Hematopoietic multipotent progenitor cell treated with erythropoietin and hydrocortisone succinate and interleukin-3 and kit ligand, for 15 days (in vitro differentiated cells): Measurements from ENCODE around the gene HMHB1.

Experiments
- DNase-seq: peaks from one replicate; pipeline ENCODE4 v3.0.0-alpha.2; 2015; ENCODE audit warnings: low spot score

HMHB1 gene

GRCh38 chr5:143812085-143812705 is at the start of gene HMHB1:
TSS of gene HMHB1 (plus strand) at chr5:143812161.
- no peak for DNase-seq

GRCh38 chr5:143762636-143763220 is 49.2 kb upstream of the HMHB1 start:
- DNase-seq: no peak

- DNase-seq: no peak
Observed at GRCh38 chr5:143767162-143767561, 44.8 kb upstream of the HMHB1 start.

GRCh38 chr5:143769026-143769786 is 42.8 kb upstream of the HMHB1 start:
- DNase-seq: no peak

- DNase-seq: no peak
Observed at GRCh38 chr5:143770450-143770849, 41.5 kb upstream of the HMHB1 start.

GRCh38 chr5:143771189-143771588 is 40.8 kb upstream of the HMHB1 start:
- no peak for DNase-seq

- DNase-seq: no peak
Observed at GRCh38 chr5:143771602-143772001, 40.4 kb upstream of the HMHB1 start.

- no peak for DNase-seq
Observed at GRCh38 chr5:143772621-143773020, 39.3 kb upstream of the HMHB1 start.

GRCh38 chr5:143775258-143775657 is 36.7 kb upstream of the HMHB1 start:
- DNase-seq: no peak

GRCh38 chr5:143776951-143777350 is 35.0 kb upstream of the HMHB1 start:
- no peak for DNase-seq

GRCh38 chr5:143779506-143779905 is 32.5 kb upstream of the HMHB1 start:
- DNase-seq: no peak

- DNase-seq: no peak
Observed at GRCh38 chr5:143781993-143782520, 29.9 kb upstream of the HMHB1 start.

- DNase-seq: no peak
Observed at GRCh38 chr5:143782588-143783386, 29.2 kb upstream of the HMHB1 start.

GRCh38 chr5:143788401-143788800 is 23.6 kb upstream of the HMHB1 start:
- no peak for DNase-seq

- DNase-seq: no peak
Observed at GRCh38 chr5:143790457-143791112, 21.4 kb upstream of the HMHB1 start.

GRCh38 chr5:143791848-143792731 is 19.9 kb upstream of the HMHB1 start:
- DNase-seq: no peak

GRCh38 chr5:143793249-143793648 is 18.7 kb upstream of the HMHB1 start:
- DNase-seq: no peak

GRCh38 chr5:143796125-143796524 is 15.8 kb upstream of the HMHB1 start:
- DNase-seq: no peak

GRCh38 chr5:143796753-143797152 is 15.2 kb upstream of the HMHB1 start:
- no peak for DNase-seq

- DNase-seq: no peak
Observed at GRCh38 chr5:143800715-143801114, 11.2 kb upstream of the HMHB1 start.
